ENCODE data around the gene FCN1. TPM values are rescaled to one million over a fixed set of nuclear protein-coding genes. Genes with fewer than 3 reads are reported as not detected.

The FCN1 gene
- total RNA-seq, 1 donor from 2014 or later, result not detected

DNA sequence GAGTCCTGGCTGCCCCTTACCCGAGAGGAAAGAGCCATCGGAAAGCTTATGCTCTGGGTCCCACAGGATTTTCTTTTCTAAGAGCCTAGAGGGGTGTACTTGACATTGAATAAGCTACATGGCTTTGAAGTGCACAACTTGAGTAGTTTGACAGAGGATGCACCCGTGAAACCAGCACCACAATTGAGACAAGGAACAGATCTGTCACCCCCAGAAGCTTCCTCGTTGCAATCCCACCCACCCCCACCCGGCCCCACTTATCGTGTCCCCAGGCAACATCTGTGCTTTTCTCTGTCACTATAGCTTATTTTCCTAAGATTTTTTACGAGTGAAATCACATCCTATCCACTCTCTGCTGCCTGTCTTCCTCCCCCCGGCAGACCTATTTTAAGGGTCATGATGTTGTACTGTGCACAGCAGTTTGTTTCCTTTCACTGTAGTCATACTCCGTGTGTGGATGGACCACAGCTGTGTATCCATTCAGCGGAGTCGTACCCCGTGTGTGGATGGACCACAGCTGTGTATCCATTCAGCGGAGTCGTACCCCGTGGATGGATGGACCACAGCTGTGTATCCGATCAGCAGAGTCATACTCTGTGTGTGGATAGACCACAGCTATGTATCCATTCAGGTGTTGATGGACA, 45.9 kb downstream of the FCN1 start:
- H3K4me3 ChIP-seq (ENCODE audit: low read depth, low read length), result no peak overlapping the region
- FAIRE-seq (no peak), DNase-seq (ENCODE audit: low read depth) (no peak)
- no peaks in the 10 kb centered on the region for H3K27me3 ChIP-seq (ENCODE audit: control insufficient read depth, insufficient read depth, low read length)
- no peaks in the 10 kb centered on the region for H3K36me3 ChIP-seq (ENCODE audit: control insufficient read depth, insufficient read depth, low read length)
- TF ChIP-seq, protein P1, sequence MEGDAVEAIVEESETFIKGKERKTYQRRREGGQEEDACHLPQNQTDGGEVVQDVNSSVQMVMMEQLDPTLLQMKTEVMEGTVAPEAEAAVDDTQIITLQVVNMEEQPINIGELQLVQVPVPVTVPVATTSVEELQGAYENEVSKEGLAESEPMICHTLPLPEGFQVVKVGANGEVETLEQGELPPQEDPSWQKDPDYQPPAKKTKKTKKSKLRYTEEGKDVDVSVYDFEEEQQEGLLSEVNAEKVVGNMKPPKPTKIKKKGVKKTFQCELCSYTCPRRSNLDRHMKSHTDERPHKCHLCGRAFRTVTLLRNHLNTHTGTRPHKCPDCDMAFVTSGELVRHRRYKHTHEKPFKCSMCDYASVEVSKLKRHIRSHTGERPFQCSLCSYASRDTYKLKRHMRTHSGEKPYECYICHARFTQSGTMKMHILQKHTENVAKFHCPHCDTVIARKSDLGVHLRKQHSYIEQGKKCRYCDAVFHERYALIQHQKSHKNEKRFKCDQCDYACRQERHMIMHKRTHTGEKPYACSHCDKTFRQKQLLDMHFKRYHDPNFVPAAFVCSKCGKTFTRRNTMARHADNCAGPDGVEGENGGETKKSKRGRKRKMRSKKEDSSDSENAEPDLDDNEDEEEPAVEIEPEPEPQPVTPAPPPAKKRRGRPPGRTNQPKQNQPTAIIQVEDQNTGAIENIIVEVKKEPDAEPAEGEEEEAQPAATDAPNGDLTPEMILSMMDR (IDR thresholded peaks at IDR 0.05; ENCODE audit: insufficient read depth, low read length, severe bottlenecking), result no peak

DNA sequence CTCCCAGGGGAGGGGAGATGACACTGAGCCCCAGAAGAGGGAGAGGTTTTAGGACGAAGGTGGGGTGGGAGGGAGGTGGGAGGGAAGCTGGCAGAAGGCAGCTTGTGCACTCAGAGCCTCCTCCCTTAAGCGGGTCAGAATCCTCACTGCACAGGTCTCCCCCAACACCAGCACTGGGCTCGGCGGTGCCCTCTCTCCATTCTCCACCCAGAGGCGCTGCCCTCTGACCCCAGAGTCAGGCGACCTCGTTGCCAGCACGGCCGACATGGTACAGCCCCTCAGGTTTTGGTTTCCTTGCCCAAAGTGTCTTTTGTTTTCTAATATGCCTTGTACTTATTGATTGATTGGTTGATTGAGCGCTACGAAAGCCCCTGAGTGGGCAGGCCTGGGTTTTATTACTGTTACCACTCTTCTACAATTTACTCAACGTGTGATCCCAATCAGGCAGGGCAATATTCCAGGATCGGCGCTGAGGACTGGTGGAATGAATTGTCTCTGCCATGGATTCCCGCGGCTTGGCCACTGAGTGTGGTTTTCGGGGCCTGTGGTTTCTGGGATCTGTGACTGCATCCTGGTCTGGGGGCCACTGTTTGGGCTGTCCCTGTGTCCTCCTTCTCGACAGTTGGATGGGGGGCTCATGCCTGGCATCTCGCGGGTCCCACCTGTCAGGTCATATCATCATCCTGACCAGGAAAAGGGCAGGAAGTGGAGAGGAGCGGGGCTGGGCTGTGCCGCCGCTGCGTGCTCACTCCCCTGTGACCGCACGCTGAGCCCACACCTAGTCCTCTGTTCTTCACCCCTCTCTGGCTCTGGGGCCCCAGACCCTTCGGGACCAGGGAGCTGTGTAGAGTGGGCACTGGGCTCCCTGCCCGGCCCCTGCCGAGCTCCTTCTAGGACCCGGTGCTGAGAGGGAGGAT, 46.7 kb downstream of the FCN1 start:
- no peak overlapping the region for H3K4me3 ChIP-seq (ENCODE audit: low read depth, low read length)
- no peaks in the 10 kb centered on the region for H3K27me3 ChIP-seq (ENCODE audit: control insufficient read depth, insufficient read depth, low read length)
- DNase-seq (ENCODE audit: low read depth), result no peak
- no peaks in the 10 kb centered on the region for H3K36me3 ChIP-seq (ENCODE audit: control insufficient read depth, insufficient read depth, low read length)
- no peak for FAIRE-seq
- TF ChIP-seq, protein P1 (IDR thresholded peaks at IDR 0.05; ENCODE audit: insufficient read depth, low read length, severe bottlenecking), result no peak

DNA sequence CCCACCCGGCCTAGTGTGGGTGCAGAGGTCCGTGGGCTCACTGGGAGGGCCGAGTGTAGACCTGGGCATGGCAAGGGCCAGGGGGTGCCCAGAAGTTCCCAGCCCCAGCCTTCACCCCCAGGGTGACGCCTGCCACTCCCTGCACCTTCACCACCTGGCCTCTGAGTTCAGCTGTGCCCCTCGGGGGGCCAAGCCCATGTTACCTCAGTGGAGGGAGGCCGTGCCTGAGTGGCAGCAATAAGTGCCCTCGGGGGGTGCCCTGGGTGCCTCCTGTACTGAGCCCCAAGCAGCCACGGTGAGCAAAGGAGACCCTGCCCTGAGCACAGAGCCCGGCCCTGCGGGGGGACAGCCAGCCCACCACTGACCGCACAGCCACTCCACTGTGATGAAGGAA, 47.4 kb downstream of the FCN1 start:
- FAIRE-seq, result no peak
- H3K27me3 ChIP-seq (ENCODE audit: control insufficient read depth, insufficient read depth, low read length), result no peaks in the 10 kb centered on the region
- TF ChIP-seq, protein P1 (IDR thresholded peaks at IDR 0.05; ENCODE audit: insufficient read depth, low read length, severe bottlenecking), result no peak
- DNase-seq (ENCODE audit: low read depth), result no peak
- no peak overlapping the region for H3K4me3 ChIP-seq (ENCODE audit: low read depth, low read length)
- no peaks in the 10 kb centered on the region for H3K36me3 ChIP-seq (ENCODE audit: control insufficient read depth, insufficient read depth, low read length)

DNA sequence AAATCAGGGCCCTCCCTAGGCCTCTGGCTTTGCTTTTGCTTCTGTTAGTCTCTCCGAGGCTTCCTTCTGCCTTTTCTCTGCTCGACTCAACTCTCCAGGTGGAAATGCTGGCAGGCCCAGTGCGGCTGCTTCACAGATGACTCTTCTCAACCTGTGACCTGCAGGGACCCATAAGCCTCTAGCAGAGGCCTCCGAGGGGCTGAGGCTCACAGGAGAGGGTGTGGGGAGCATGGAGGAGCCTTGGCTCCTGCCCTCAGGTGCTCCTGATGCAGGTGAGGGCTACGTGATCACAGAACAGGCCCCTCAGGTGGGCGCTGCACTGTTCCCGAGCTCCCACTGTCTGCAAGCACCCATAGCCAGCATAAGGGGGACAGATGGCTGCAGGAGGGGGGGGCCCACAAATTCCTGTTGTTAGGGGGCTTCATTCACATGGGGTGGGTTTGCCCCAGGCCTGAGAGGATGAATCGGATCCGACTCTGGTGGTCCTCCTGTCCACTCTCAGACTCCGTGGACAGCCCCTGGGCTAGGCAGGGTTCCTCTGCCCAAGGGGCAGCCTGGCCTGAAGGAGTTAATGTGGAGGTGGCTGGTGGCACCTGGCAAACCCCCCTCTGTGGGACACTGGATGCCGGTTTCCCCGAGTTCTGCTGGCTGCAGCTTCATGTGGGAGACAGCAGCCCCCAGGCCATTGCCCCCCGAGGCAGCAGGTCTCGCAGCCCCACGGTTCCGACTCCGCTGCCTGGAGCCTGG, 48.0 kb downstream of the FCN1 start:
- no peaks in the 10 kb centered on the region for H3K27me3 ChIP-seq (ENCODE audit: control insufficient read depth, insufficient read depth, low read length)
- DNase-seq (ENCODE audit: low read depth) (no peak), FAIRE-seq (no peak)
- TF ChIP-seq, protein P1 (IDR thresholded peaks at IDR 0.05; ENCODE audit: insufficient read depth, low read length, severe bottlenecking), result no peak
- H3K36me3 ChIP-seq (ENCODE audit: control insufficient read depth, insufficient read depth, low read length), result no peaks in the 10 kb centered on the region
- no peak overlapping the region for H3K4me3 ChIP-seq (ENCODE audit: low read depth, low read length)

DNA sequence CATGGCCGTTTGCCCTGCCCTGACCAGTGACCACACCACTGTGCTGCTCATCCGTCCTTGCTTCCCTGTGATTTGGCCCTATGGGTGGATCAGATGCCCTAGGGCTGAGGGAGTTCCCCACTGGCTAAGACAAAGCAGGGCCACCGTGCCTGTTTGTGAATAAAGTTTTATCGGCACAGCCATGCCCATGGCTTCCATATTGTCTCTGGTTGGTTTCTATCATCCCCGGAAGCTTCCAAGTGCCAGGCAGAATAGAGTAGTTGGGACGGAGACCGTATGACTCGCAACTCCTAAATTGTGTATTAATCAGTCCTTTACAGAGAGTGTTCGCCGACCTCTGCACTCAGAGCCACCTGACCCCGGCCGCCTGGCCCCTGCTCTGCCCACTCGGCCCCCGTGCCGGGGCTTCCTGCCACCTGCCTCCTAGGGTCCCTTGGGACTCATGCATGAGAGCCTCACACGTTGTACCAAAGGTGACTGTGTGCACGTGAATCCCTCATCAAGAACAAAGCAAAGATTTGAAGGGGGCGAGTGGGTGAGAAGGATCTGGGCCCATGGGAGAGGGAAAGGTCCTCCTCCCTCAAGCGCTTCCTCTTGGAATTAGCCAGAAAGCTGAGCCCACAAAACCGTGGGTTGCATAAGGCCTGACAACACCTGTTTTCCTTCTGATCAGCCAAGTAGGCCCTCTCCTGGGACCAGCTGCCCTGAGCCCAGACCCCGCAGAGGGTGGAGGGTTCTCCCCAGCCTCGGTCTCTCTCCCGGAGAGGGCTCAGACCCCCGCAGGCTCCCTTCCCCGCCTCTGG, 48.8 kb downstream of the FCN1 start:
- FAIRE-seq (no peak), DNase-seq (ENCODE audit: low read depth) (no peak)
- TF ChIP-seq, protein P1 (IDR thresholded peaks at IDR 0.05; ENCODE audit: insufficient read depth, low read length, severe bottlenecking), result no peak
- Histone ChIP-seq H3K27me3 (ENCODE audit: control insufficient read depth, insufficient read depth, low read length) (no peaks in the 10 kb centered on the region), H3K36me3 (ENCODE audit: control insufficient read depth, insufficient read depth, low read length) (no peaks in the 10 kb centered on the region), H3K4me3 (ENCODE audit: low read depth, low read length) (no peak overlapping the region)
